HCT116 (cell line): ENCODE measurements around the gene SYNJ2. TPM values are rescaled to one million over a fixed set of nuclear protein-coding genes. Genes with fewer than 3 reads are reported as not detected.

Source experiments
- ATAC-seq: fragments of 200-7000 bp; cut with Tn5 transposase; 2 replicates; pipeline ENCODE4 v1.9.1; 2020; ENCODE audit warnings: mild to moderate bottlenecking, moderate library complexity
- BruUV-seq: library from RNA; stranded (reverse); fragments of 400-500 nt; replicated peaks from 2 replicates; lab custom pipeline; 2021; lab: Mats Ljungman, UMichigan
- CTCF ChIA-PET: fragments of 300-600 bp; sonication (Branson Sonifier 250); formaldehyde crosslinking; loops from one replicate; lab custom pipeline; 2021; ENCODE audit warnings: antibody characterized with exemption; lab: Charles Lee
- POLR2A ChIA-PET: fragments of 300-600, 350-600 bp; sonication (Branson Sonifier 250); formaldehyde crosslinking; loops from one replicate; lab custom pipeline; 2021; ENCODE audit warnings: antibody characterized with exemption; lab: Charles Lee
- RAD21 ChIA-PET, 2 experiments: fragments of 300-600 bp; sonication (Branson Sonifier 250); formaldehyde crosslinking; loops; one replicate each; lab custom pipeline; 2023; ENCODE audit warnings: low total read pairs in 2 of 2; ENCODE audit not compliant: uncharacterized antibody in 2 of 2, unreplicated experiment in 2 of 2, low non-redundant PET in 1 of 2; lab: Charles Lee
- DNase-seq: peaks from one replicate; pipeline ENCODE4 v3.0.0-alpha.2; 2010; ENCODE audit warnings: low read depth, low spot score
- H2AFZ ChIP-seq: fragments of 200-600 bp; shearing (Covaris generic), sonication (generic); 2 replicates; pipeline ENCODE4 v1.6.1; 2017; ENCODE audit warnings: low read depth, mixed run types, mixed read lengths, antibody characterized with exemption, low read length; ENCODE audit not compliant: poor library complexity, severe bottlenecking
- H3K27ac ChIP-seq: 2 replicates; pipeline ENCODE4 v1.5.1; 2012; ENCODE audit warnings: low read depth, low read length
- H3K27me3 ChIP-seq: fragments of 200-600 bp; sonication (generic); 2 replicates; pipeline ENCODE4 v1.6.1; 2016; ENCODE audit warnings: mixed run types, low read length, mixed read lengths; ENCODE audit not compliant: insufficient read depth
- H3K36me3 ChIP-seq, 2 experiments: fragments of 200-500 bp in 1 of 2; fragments of 200-600 bp in 1 of 2; sonication (Bioruptor generic) in 1 of 2; sonication (generic) in 1 of 2; 2 replicates each; pipeline versions ENCODE4 v1.5.1 to v1.6.1; 2014 to 2016; ENCODE audit warnings: low read length in 2 of 2, inconsistent platforms in 1 of 2, mixed read lengths in 1 of 2, mixed run types in 1 of 2; ENCODE audit not compliant: insufficient read depth in 2 of 2, control insufficient read depth in 1 of 2
- H3K4me1 ChIP-seq, 2 experiments: fragments of 200-600 bp in 1 of 2; sonication (generic) in 1 of 2; 2 replicates each; pipeline versions ENCODE4 v1.5.1 to v1.6.1; 2012 to 2017; ENCODE audit warnings: low read length in 2 of 2, inconsistent platforms in 1 of 2, mild to moderate bottlenecking in 1 of 2, mixed read lengths in 1 of 2, mixed run types in 1 of 2, moderate library complexity in 1 of 2; ENCODE audit not compliant: insufficient read depth in 2 of 2, control insufficient read depth in 1 of 2
- H3K4me2 ChIP-seq: fragments of 200-600 bp; sonication (generic); 2 replicates; pipeline ENCODE4 v1.6.1; 2017; ENCODE audit warnings: mixed run types, low read length, mixed read lengths
- H3K4me3 ChIP-seq, 2 experiments: fragments of 200-600 bp in 1 of 2; sonication (generic) in 1 of 2; replicated peaks in 1 of 2; 2 replicates each; pipeline ENCODE4 v1.5.1; 2011 to 2016; ENCODE audit warnings: low read length in 2 of 2, control low read depth in 1 of 2, low read depth in 1 of 2, mild to moderate bottlenecking in 1 of 2, mixed read lengths in 1 of 2, mixed run types in 1 of 2
- H3K79me2 ChIP-seq: fragments of 200-600 bp; sonication (generic); 2 replicates; pipeline ENCODE4 v1.6.1; 2017; ENCODE audit warnings: mild to moderate bottlenecking, mixed run types, low read length, moderate library complexity, mixed read lengths; ENCODE audit not compliant: insufficient read depth
- H3K9ac ChIP-seq: fragments of 200-600 bp; sonication (generic); 2 replicates; pipeline ENCODE4 v1.6.1; 2016; ENCODE audit warnings: low read length, mixed read lengths
- H3K9me2 ChIP-seq: fragments of 200-600 bp; sonication (generic), shearing (Covaris generic); 2 replicates; pipeline ENCODE4 v1.6.1; 2017; ENCODE audit warnings: mixed run types, mild to moderate bottlenecking, moderate library complexity; ENCODE audit not compliant: insufficient read depth
- H3K9me3 ChIP-seq, 2 experiments: fragments of 200-500 bp in 1 of 2; fragments of 200-600 bp in 1 of 2; sonication (Bioruptor generic) in 1 of 2; sonication (generic) in 1 of 2; 2 replicates each; pipeline ENCODE4 v1.6.1; 2014 to 2017; ENCODE audit warnings: low read length in 2 of 2, mixed read lengths in 2 of 2, inconsistent platforms in 1 of 2, low read depth in 1 of 2, mild to moderate bottlenecking in 1 of 2, mixed run types in 1 of 2, moderate library complexity in 1 of 2; ENCODE audit not compliant: control insufficient read depth in 1 of 2, insufficient read depth in 1 of 2
- H4K20me1 ChIP-seq: fragments of 200-600 bp; sonication (generic), shearing (Covaris generic); 2 replicates; pipeline ENCODE4 v1.6.1; 2017; ENCODE audit warnings: mixed run types, mild to moderate bottlenecking, moderate library complexity; ENCODE audit not compliant: insufficient read depth
- ATF3 ChIP-seq: IDR thresholded peaks from 2 replicates; pipeline ENCODE4 v1.6.1; 2012
- CBX3 ChIP-seq: IDR thresholded peaks from 2 replicates; pipeline ENCODE4 v1.6.1; 2012; ENCODE audit warnings: low read depth
- CEBPB ChIP-seq: IDR thresholded peaks from 2 replicates; pipeline ENCODE4 v1.6.1; 2012; ENCODE audit warnings: low read depth
- EGR1 ChIP-seq: IDR thresholded peaks from 2 replicates; pipeline ENCODE4 v1.6.1; 2012; ENCODE audit warnings: low read depth
- ELF1 ChIP-seq: IDR thresholded peaks from 2 replicates; pipeline ENCODE4 v1.6.1; 2012; ENCODE audit warnings: low read depth, borderline replicate concordance
- EZH2phosphoT487 ChIP-seq: fragments of 200-600 bp; IDR thresholded peaks from 2 replicates; pipeline ENCODE4 v1.6.1; 2018; ENCODE audit warnings: antibody characterized with exemption, borderline replicate concordance
- JUND ChIP-seq: IDR thresholded peaks from 2 replicates; pipeline ENCODE4 v1.6.1; 2012
- POLR2A ChIP-seq: IDR thresholded peaks from 2 replicates; pipeline ENCODE4 v1.7.0; 2011; ENCODE audit warnings: borderline replicate concordance; ENCODE audit not compliant: insufficient read depth, insufficient read length; ENCODE audit errors: extremely low read depth
- SIN3A ChIP-seq: IDR thresholded peaks from 2 replicates; pipeline ENCODE4 v1.6.1; 2012; ENCODE audit warnings: low read depth
- SP1 ChIP-seq: IDR thresholded peaks from 2 replicates; pipeline ENCODE4 v1.6.1; 2012; ENCODE audit warnings: low read depth
- SRF ChIP-seq: IDR thresholded peaks from 2 replicates; pipeline ENCODE4 v1.6.1; 2012; ENCODE audit warnings: low read depth
- TCF7L2 ChIP-seq: IDR thresholded peaks from 2 replicates; pipeline ENCODE4 v1.7.0; 2011; ENCODE audit warnings: borderline replicate concordance, inconsistent platforms; ENCODE audit not compliant: insufficient read depth, insufficient read length; ENCODE audit errors: extremely low read depth
- YY1 ChIP-seq: IDR thresholded peaks from 2 replicates; pipeline ENCODE4 v1.6.1; 2011; ENCODE audit warnings: low read length, low read depth, moderate library complexity, mild to moderate bottlenecking; ENCODE audit not compliant: insufficient replicate concordance; ENCODE audit errors: extremely low read depth
- ZBTB33 ChIP-seq: IDR thresholded peaks from 2 replicates; pipeline ENCODE4 v1.6.1; 2011; ENCODE audit warnings: mild to moderate bottlenecking, low read length, moderate library complexity; ENCODE audit not compliant: insufficient replicate concordance; ENCODE audit errors: extremely low read depth
- ZFX ChIP-seq: fragments of 450-650 bp; IDR thresholded peaks from 2 replicates; pipeline ENCODE4 v1.6.1; 2017
- ZNF274 ChIP-seq: fragments of 200-500 bp; sonication (Bioruptor generic); IDR thresholded peaks from 2 replicates; pipeline ENCODE4 v1.6.1; 2014; ENCODE audit warnings: mild to moderate bottlenecking, low read depth, low read length, inconsistent platforms
- intact Hi-C: fragments of 100-400 bp; cut with micrococcal nuclease; formaldehyde crosslinking; loops from 2 replicates; pipeline ENCODE4 v1.10.0; 2022
- total RNA-seq: library from RNA; stranded (reverse); gene quantifications from one replicate; pipeline ENCODE4 v1.2.1, GENCODE V29; 2021; ENCODE audit not compliant: unreplicated experiment

The SYNJ2 gene
- total RNA-seq, 1 experiment from 2014 or later = 23.9 TPM

- no peak overlapping the region for H3K9ac ChIP-seq
- intact Hi-C loops = no loop called here
- POLR2A ChIA-PET = no interaction called here
- RAD21 ChIA-PET = no interaction called here
- no peaks in the 10 kb centered on the region for H4K20me1 ChIP-seq
- H3K79me2 ChIP-seq = no peaks in the 10 kb centered on the region
- H3K9me2 ChIP-seq = no peaks in the 10 kb centered on the region
- DNase-seq (no peak), ATAC-seq (no peak)
- H3K27me3 ChIP-seq = no peaks in the 10 kb centered on the region
- H3K27ac ChIP-seq = no peak overlapping the region
- no peaks in the 10 kb centered on the region for H3K9me3 ChIP-seq
- CTCF ChIA-PET = no interaction called here
- H3K4me2 ChIP-seq = no peak overlapping the region
- peaks cover 0 to 9% of the 10 kb centered on the region in 2 experiments; a peak in 2 of 4 replicates for H3K4me1 ChIP-seq
- TF ChIP-seq YY1 = no peak
- TF ChIP-seq POLR2A = no peak
- TF ChIP-seq SRF = no peak
- no peak for TF ChIP-seq TCF7L2
- no peak for TF ChIP-seq EGR1
- TF ChIP-seq EZH2phosphoT487 = no peak
- no peak for TF ChIP-seq ZFX
- no peak for TF ChIP-seq ATF3
- no peak for TF ChIP-seq SP1
- TF ChIP-seq SIN3A = no peak
- no peak for TF ChIP-seq ELF1
- TF ChIP-seq JUND = no peak
- TF ChIP-seq, all 23 proteins: peak for 0
- Histone ChIP-seq H3K36me3 (no peaks in the 10 kb centered on the region), H2AFZ (no peak overlapping the region), H3K4me3 (no peak overlapping the region)
- BruUV-seq = no TSS peak
These were observed 6.7 kb upstream of the SYNJ2 start for GRCh38 chr6:157974967-157975366.

GRCh38 chr6:157975456-157975855 is 6.2 kb upstream of the SYNJ2 start:
- intact Hi-C loops = no loop called here
- BruUV-seq = no TSS peak
- H3K4me1 ChIP-seq = peaks cover 0 to 13% of the 10 kb centered on the region in 2 experiments; a peak in 2 of 4 replicates
- H3K4me2 ChIP-seq = no peak overlapping the region
- H3K27me3 ChIP-seq = no peaks in the 10 kb centered on the region
- no peaks in the 10 kb centered on the region for H3K79me2 ChIP-seq
- no peaks in the 10 kb centered on the region for H3K36me3 ChIP-seq
- no peak overlapping the region for H2AFZ ChIP-seq
- no peaks in the 10 kb centered on the region for H3K9me3 ChIP-seq
- ATAC-seq (no peak), DNase-seq (no peak)
- H4K20me1 ChIP-seq = no peaks in the 10 kb centered on the region
- POLR2A ChIA-PET = no interaction called here
- no peak overlapping the region for H3K27ac ChIP-seq
- H3K4me3 ChIP-seq = no peak overlapping the region
- H3K9me2 ChIP-seq = no peaks in the 10 kb centered on the region
- H3K9ac ChIP-seq = no peak overlapping the region
- RAD21 ChIA-PET = no interaction called here
- CTCF ChIA-PET = no interaction called here
- TF ChIP-seq CEBPB = no peak
- no peak for TF ChIP-seq CBX3
- no peak for TF ChIP-seq TCF7L2
- TF ChIP-seq ZBTB33 = no peak
- TF ChIP-seq ATF3 = no peak
- no peak for TF ChIP-seq ZNF274
- no peak for TF ChIP-seq SIN3A
- TF ChIP-seq ELF1 = no peak
